ENCODE data around the gene NCOA3. TPM values are rescaled to one million over a fixed set of nuclear protein-coding genes. Genes with fewer than 3 reads are reported as not detected.
"Not testable (repeated sequence)": the region's sequence is repeated elsewhere in the genome, so short reads cannot be mapped to it uniquely, and the experiment has no call there.

NCOA3 gene
- total RNA-seq, 1 experiment from 2014 or later: 25.9 TPM

DNA sequence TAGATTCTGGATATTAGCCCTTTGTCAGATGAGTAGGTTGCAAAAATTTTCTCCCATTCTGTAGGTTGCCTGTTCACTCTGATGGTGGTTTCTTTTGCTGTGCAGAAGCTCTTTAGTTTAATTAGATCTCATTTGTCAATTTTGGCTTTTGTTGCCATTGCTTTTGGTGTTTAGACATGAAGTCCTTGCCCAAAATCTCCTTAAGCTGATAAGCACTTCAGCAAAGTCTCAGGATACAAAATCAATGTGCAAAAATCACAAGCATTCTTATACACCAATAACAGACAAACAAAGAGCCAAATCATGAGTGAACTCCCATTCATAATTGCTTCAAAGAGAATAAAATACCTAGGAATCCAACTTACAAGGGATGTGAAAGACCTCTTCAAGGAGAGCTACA lies 52.6 kb downstream of the NCOA3 start:
- H3K4me2 ChIP-seq (ENCODE audit: low read length); H3K4me3 ChIP-seq (replicated peaks in 1 of 2; ENCODE audit: low read depth in 1 of 2, low read length in 2 of 2); intact Hi-C loops (cut with micrococcal nuclease); H3K27ac ChIP-seq (ENCODE audit: low read depth, low read length); H3K36me3 ChIP-seq (ENCODE audit: control insufficient read depth in 1 of 2, insufficient read depth in 2 of 2, low read length in 2 of 2); H2AFZ ChIP-seq (ENCODE audit: low read depth, low read length, poor library complexity, severe bottlenecking); H4K20me1 ChIP-seq (ENCODE audit: insufficient read depth); H3K9me2 ChIP-seq (ENCODE audit: insufficient read depth); H3K9me3 ChIP-seq (ENCODE audit: control insufficient read depth in 1 of 2, insufficient read depth in 1 of 2, low read depth in 1 of 2, low read length in 2 of 2); H3K4me1 ChIP-seq (ENCODE audit: control insufficient read depth in 1 of 2, insufficient read depth in 2 of 2, low read length in 2 of 2); BruUV-seq (replicated peaks); H3K27me3 ChIP-seq (ENCODE audit: insufficient read depth, low read length); RAD21 ChIA-PET (ENCODE audit: low non-redundant PET in 1 of 2, low total read pairs in 2 of 2, uncharacterized antibody in 2 of 2, unreplicated experiment in 2 of 2); POLR2A ChIA-PET; H3K9ac ChIP-seq (ENCODE audit: low read length); DNase-seq (ENCODE audit: low read depth, low spot score); ATAC-seq: not testable (repeated sequence)
- peaks cover 39% of the 10 kb centered on the region for H3K79me2 ChIP-seq (ENCODE audit: insufficient read depth, low read length)
- CTCF ChIA-PET: interaction anchor here (1.2 kb wide), 1 partner anchor 19 kb away, joined by 3 read pairs; no protein-coding TSS in a partner anchor

DNA sequence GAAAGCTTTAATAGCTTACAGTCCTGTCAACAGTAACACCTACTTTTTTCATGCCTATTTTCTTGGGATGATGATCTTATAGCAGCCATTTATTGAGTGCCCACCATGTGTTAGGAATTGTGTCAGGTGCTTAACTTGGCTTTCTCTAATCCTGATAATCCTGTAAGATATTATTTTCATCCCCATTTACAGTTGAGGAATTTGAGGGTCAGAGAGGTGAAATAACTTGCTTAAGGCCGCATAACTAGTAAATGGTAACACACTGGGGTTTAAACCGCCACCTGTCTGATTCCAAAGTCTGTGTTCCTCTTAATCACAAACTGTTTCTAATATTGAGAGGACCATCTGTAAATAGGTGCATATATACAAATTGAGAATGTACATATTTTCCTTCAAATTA lies 55.5 kb downstream of the NCOA3 start:
- ATAC-seq (no peak), DNase-seq (ENCODE audit: low read depth, low spot score) (no peak)
- H3K4me3 ChIP-seq (replicated peaks in 1 of 2; ENCODE audit: low read depth in 1 of 2, low read length in 2 of 2): no peak overlapping the region
- POLR2A ChIA-PET: no interaction called here
- no TSS peak for BruUV-seq (replicated peaks)
- no peaks in the 10 kb centered on the region for H3K9me3 ChIP-seq (ENCODE audit: control insufficient read depth in 1 of 2, insufficient read depth in 1 of 2, low read depth in 1 of 2, low read length in 2 of 2)
- H3K9ac ChIP-seq (ENCODE audit: low read length): no peak overlapping the region
- H3K79me2 ChIP-seq (ENCODE audit: insufficient read depth, low read length): peaks cover 36% of the 10 kb centered on the region
- CTCF ChIA-PET: no interaction called here
- H3K36me3 ChIP-seq (ENCODE audit: control insufficient read depth in 1 of 2, insufficient read depth in 2 of 2, low read length in 2 of 2): no peaks in the 10 kb centered on the region
- H3K27ac ChIP-seq (ENCODE audit: low read depth, low read length): no peak overlapping the region
- no peaks in the 10 kb centered on the region for H3K27me3 ChIP-seq (ENCODE audit: insufficient read depth, low read length)
- RAD21 ChIA-PET (ENCODE audit: low non-redundant PET in 1 of 2, low total read pairs in 2 of 2, uncharacterized antibody in 2 of 2, unreplicated experiment in 2 of 2): no interaction called here
- no peaks in the 10 kb centered on the region for H3K9me2 ChIP-seq (ENCODE audit: insufficient read depth)
- no peaks in the 10 kb centered on the region for H4K20me1 ChIP-seq (ENCODE audit: insufficient read depth)
- peaks cover 0 to 11% of the 10 kb centered on the region in 2 experiments; a peak in 1 of 4 replicates for H3K4me1 ChIP-seq (ENCODE audit: control insufficient read depth in 1 of 2, insufficient read depth in 2 of 2, low read length in 2 of 2)
- intact Hi-C loops (cut with micrococcal nuclease): no loop called here
- H3K4me2 ChIP-seq (ENCODE audit: low read length): no peak overlapping the region
- no peak overlapping the region for H2AFZ ChIP-seq (ENCODE audit: low read depth, low read length, poor library complexity, severe bottlenecking)
- TF ChIP-seq, protein P1, sequence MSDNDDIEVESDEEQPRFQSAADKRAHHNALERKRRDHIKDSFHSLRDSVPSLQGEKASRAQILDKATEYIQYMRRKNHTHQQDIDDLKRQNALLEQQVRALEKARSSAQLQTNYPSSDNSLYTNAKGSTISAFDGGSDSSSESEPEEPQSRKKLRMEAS (IDR thresholded peaks at IDR 0.05): no peak
- TF ChIP-seq, protein P2, sequence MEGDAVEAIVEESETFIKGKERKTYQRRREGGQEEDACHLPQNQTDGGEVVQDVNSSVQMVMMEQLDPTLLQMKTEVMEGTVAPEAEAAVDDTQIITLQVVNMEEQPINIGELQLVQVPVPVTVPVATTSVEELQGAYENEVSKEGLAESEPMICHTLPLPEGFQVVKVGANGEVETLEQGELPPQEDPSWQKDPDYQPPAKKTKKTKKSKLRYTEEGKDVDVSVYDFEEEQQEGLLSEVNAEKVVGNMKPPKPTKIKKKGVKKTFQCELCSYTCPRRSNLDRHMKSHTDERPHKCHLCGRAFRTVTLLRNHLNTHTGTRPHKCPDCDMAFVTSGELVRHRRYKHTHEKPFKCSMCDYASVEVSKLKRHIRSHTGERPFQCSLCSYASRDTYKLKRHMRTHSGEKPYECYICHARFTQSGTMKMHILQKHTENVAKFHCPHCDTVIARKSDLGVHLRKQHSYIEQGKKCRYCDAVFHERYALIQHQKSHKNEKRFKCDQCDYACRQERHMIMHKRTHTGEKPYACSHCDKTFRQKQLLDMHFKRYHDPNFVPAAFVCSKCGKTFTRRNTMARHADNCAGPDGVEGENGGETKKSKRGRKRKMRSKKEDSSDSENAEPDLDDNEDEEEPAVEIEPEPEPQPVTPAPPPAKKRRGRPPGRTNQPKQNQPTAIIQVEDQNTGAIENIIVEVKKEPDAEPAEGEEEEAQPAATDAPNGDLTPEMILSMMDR (IDR thresholded peaks at IDR 0.05 in 2 of 3, conservative IDR thresholded peaks at IDR 0.05 in 1 of 3; ENCODE audit: borderline replicate concordance in 1 of 3, insufficient read depth in 1 of 3, low read depth in 2 of 3, low read length in 2 of 3): no peak
- TF ChIP-seq SP1 (IDR thresholded peaks at IDR 0.05; ENCODE audit: low read depth) (no peak), FOSL1 (IDR thresholded peaks at IDR 0.05; ENCODE audit: low read depth) (no peak), CEBPB (IDR thresholded peaks at IDR 0.05; ENCODE audit: low read depth) (no peak), ZFX (IDR thresholded peaks at IDR 0.05) (no peak), EGR1 (IDR thresholded peaks at IDR 0.05; ENCODE audit: low read depth) (no peak), SIN3A (IDR thresholded peaks at IDR 0.05; ENCODE audit: low read depth) (no peak), EZH2phosphoT487 (IDR thresholded peaks at IDR 0.05; ENCODE audit: borderline replicate concordance) (no peak), YY1 (IDR thresholded peaks at IDR 0.05; ENCODE audit: extremely low read depth, insufficient replicate concordance, low read depth, low read length) (no peak), EZH2 (IDR thresholded peaks at IDR 0.05) (no peak), JUND (IDR thresholded peaks at IDR 0.05) (no peak)
- TF ChIP-seq, protein P3, sequence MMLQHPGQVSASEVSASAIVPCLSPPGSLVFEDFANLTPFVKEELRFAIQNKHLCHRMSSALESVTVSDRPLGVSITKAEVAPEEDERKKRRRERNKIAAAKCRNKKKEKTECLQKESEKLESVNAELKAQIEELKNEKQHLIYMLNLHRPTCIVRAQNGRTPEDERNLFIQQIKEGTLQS (IDR thresholded peaks at IDR 0.05): no peak
- TF ChIP-seq, protein P4, sequence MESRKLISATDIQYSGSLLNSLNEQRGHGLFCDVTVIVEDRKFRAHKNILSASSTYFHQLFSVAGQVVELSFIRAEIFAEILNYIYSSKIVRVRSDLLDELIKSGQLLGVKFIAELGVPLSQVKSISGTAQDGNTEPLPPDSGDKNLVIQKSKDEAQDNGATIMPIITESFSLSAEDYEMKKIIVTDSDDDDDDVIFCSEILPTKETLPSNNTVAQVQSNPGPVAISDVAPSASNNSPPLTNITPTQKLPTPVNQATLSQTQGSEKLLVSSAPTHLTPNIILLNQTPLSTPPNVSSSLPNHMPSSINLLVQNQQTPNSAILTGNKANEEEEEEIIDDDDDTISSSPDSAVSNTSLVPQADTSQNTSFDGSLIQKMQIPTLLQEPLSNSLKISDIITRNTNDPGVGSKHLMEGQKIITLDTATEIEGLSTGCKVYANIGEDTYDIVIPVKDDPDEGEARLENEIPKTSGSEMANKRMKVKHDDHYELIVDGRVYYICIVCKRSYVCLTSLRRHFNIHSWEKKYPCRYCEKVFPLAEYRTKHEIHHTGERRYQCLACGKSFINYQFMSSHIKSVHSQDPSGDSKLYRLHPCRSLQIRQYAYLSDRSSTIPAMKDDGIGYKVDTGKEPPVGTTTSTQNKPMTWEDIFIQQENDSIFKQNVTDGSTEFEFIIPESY (IDR thresholded peaks at IDR 0.05; ENCODE audit: extremely low read depth, insufficient replicate concordance, low read length): no peak

Measured in HCT116 (cell line).